Activated naive CD4-positive, alpha-beta T cell treated with anti-CD3 and anti-CD28 coated beads for 36 hours (primary cell): ENCODE data around the gene CFAP221. TPM values are rescaled to one million over a fixed set of nuclear protein-coding genes. Genes with fewer than 3 reads are reported as not detected.

Source experiments
- CTCF ChIA-PET: fragments of 350-600 bp; sonication (Branson Sonifier 250); formaldehyde crosslinking; loops from one replicate; lab custom pipeline; 2021; ENCODE audit warnings: antibody characterized with exemption; lab: Charles Lee
- DNase-seq: peaks from one replicate; pipeline ENCODE4 v3.0.0-alpha.2; 2020
- H3K27ac Mint-ChIP-seq: one replicate; pipeline ENCODE4 v1.8.0; 2021; ENCODE audit warnings: mild to moderate bottlenecking, mixed read lengths
- H3K27me3 Mint-ChIP-seq: one replicate; pipeline ENCODE4 v1.8.0; 2021; ENCODE audit warnings: low read depth, mixed read lengths
- H3K36me3 Mint-ChIP-seq: one replicate; pipeline ENCODE4 v1.8.0; 2021; ENCODE audit warnings: low read depth, mixed read lengths
- H3K4me1 Mint-ChIP-seq: one replicate; pipeline ENCODE4 v1.8.0; 2021; ENCODE audit warnings: low read depth, mixed read lengths
- H3K4me3 Mint-ChIP-seq: one replicate; pipeline ENCODE4 v1.8.0; 2021; ENCODE audit warnings: mild to moderate bottlenecking, moderate library complexity, mixed read lengths
- H3K9me3 Mint-ChIP-seq: one replicate; pipeline ENCODE4 v1.8.0; 2021; ENCODE audit warnings: mixed read lengths
- intact Hi-C: fragments of 100-400 bp; cut with micrococcal nuclease; formaldehyde crosslinking; loops from one replicate; pipeline ENCODE4 v1.15.1; 2023
- total RNA-seq, 2 experiments: library from RNA; stranded (reverse); gene quantifications; one replicate each; pipeline ENCODE4 v1.2.3, GENCODE V29; 2021

Gene CFAP221
- not detected for total RNA-seq

DNA sequence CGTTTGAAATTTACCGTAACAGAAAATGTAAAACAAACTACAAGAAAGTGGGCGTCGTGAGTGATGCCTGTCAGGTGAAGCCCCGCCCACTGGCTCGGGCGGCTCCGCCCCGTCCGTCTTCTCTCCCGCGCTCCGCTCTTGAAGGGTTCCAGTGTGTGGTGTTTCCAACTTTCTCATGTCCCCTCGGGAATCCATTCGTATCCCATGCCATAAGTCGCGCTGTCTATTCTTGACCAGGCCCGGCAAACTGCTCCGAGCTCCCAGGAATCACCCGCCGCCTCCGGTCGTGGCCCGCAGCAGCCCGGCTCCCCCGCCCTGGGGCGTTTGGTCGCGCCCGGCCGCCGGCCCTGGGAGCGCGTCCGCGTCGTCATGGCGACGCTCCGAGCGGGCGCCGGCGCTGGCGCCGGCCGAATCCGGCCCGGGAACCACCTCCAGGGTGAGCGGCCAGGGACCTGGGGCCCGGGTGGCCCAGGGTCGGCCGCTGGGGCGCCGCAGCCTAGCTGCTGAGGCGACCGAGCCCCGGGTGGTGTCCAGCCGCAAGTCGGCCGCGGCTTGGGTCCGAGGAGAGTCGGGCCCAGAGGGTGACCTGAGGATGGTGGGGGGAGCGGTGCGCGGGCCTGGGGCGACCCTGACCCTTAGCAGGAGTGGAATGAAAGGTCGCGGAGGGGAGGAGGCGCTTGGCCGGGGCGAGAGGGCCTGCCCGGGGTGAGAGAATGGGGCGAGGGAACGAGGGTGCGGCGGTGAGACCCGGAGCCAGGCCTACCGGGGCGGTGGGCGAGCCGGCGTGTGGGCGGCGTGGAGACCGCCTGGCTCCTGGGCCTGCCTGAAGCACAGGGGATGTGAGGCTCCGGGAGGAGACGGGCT lies at the start of gene CFAP221:
TSS of gene CFAP221 (plus strand) at position 375 of the 864 bp plus-strand sequence. CDS start 1,683 bp downstream, outside the sequence.
- H3K4me3 Mint-ChIP-seq: peak within 1 kb of the TSS; percentile 62
- CTCF ChIA-PET: no interaction called here
- no peak within 1 kb of the TSS for H3K27ac Mint-ChIP-seq
- H3K4me1 Mint-ChIP-seq: peaks cover 9% of the 10 kb centered on the region
- H3K36me3 Mint-ChIP-seq: no peaks in the 10 kb centered on the region
- peaks cover 51% of the 10 kb centered on the region for H3K27me3 Mint-ChIP-seq
- intact Hi-C loops: no loop called here
- peak; percentile 63 for DNase-seq
- H3K9me3 Mint-ChIP-seq: no peaks in the 10 kb centered on the region

DNA sequence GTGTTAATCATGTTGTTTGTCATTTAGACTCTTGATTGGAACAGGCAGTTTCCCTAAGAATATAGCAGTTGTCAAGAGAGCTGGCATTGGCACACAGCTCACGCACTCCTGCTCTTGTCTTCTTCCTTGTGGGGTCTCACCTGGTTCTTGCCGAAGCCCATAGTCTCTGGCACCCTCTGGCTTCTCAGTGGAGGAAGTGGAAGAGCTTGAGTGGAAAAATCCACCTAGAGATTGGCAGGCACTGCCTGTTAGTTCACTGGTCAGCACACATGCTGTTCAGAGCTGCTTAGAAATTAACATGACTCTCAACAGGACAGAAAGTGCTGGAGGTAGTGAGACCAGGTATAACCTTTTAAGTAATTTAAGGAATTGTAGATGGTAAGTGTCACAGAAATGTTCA lies 48.3 kb upstream of the CFAP221 start:
- intact Hi-C loops: no loop called here
- Mint-ChIP-seq H3K27ac (no peak overlapping the region), H3K4me3 (no peak overlapping the region), H3K4me1 (no peaks in the 10 kb centered on the region), H3K27me3 (peaks cover 24% of the 10 kb centered on the region), H3K36me3 (peaks cover 3% of the 10 kb centered on the region), H3K9me3 (peaks cover 16% of the 10 kb centered on the region)
- DNase-seq: no peak
- CTCF ChIA-PET: interaction anchor here (1.1 to 1.3 kb wide), 4 partner anchors 8 to 90 kb away, joined by 3 to 7 read pairs (median 4); no protein-coding TSS in a partner anchor

DNA sequence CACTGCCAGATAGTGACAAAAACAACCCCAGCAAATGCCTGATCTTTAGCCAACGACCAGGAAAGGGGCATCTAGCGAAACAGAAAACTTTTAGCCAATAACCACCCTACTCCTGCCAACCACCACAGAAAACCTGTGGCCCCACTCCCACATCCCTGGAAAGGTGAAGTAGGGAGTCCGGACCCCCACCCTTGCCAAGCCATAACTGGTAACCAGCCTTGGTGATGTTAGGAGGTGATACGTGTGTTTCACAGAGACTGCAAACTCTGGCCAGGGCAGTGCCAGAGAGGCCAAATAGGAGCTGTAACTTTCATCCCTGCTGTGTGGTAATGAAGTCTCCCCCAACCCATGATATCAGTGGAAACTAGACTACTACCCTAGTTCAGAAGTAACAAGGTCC lies 47.6 kb upstream of the CFAP221 start:
- DNase-seq: no peak
- Mint-ChIP-seq H3K4me1 (no peaks in the 10 kb centered on the region), H3K27me3 (peaks cover 29% of the 10 kb centered on the region), H3K9me3 (peaks cover 18% of the 10 kb centered on the region), H3K27ac (no peak overlapping the region), H3K4me3 (no peak overlapping the region), H3K36me3 (peaks cover 5% of the 10 kb centered on the region)
- intact Hi-C loops: no loop called here
- CTCF ChIA-PET: interaction anchor here (1.3 kb wide), 1 partner anchor 90 kb away, joined by 3 read pairs; no protein-coding TSS in a partner anchor

DNA sequence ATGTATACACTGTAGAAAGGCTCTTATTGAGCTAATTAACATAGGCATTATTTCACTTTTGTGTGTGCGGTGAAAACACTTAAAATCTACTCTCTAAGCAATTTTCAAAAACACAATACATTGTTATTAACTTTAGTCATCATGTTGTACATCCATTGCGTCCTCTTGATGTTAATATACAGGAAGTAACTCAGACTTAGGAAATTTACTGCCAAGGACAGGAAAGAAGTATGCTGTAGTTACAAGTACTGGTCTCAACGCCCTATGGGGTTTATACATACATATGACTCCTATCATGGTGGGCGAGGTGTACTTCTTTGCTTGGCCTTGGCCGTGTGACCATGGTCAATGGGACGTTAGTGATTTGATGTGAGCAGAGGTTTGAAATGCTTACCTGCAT lies 35.5 kb upstream of the CFAP221 start:
- Mint-ChIP-seq H3K36me3 (no peaks in the 10 kb centered on the region), H3K4me1 (no peaks in the 10 kb centered on the region), H3K9me3 (no peaks in the 10 kb centered on the region), H3K27me3 (peaks cover 8% of the 10 kb centered on the region), H3K27ac (no peak overlapping the region), H3K4me3 (no peak overlapping the region)
- CTCF ChIA-PET: no interaction called here
- intact Hi-C loops: no loop called here
- DNase-seq: no peak

DNA sequence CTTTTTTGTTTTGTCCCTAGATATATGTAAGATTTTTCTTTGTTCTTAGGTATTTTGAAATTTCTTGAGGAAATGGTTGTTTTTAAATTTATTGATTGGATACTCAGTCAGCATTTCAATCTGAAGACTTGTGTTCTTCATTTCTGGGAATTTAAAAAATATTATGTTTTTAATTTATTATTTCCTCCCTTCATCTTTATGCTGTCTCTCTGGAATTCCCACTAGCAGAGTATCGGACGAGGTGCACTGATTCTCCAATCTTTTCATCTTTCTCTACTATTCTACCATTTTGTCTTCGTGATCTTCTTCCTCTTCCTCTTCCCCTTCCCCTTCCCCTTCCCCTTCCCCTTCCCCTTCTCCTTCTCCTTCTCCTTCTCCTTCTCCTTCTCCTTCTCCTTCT lies 32.3 kb upstream of the CFAP221 start:
- Mint-ChIP-seq H3K4me3 (no peak overlapping the region), H3K36me3 (no peaks in the 10 kb centered on the region), H3K27me3 (peaks cover 16% of the 10 kb centered on the region), H3K4me1 (no peaks in the 10 kb centered on the region), H3K27ac (no peak overlapping the region), H3K9me3 (no peaks in the 10 kb centered on the region)
- CTCF ChIA-PET: no interaction called here
- DNase-seq: no peak
- intact Hi-C loops: loop anchor here (10.0 kb wide), 1 partner anchor 133 kb away; no protein-coding TSS in a partner anchor

DNA sequence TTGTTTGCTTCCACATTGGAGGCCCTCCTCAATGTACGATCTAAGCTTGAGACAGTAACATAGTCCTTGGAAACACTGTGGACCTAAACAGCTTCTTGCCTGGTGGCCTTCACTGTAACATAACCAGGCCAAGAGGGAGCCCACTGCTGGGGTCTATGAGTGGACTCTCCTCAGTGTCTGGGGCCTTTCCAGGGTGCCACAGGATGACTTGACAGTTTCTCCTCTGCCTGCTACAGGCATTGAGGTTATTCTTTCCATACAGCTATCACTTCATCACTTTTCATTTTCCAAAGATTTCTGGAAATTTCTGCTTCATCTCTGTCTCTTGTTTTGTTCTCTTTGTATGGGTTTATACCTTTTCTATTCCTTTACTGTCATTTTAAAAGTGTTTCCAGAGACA lies 31.3 kb upstream of the CFAP221 start:
- no peak overlapping the region for H3K4me3 Mint-ChIP-seq
- CTCF ChIA-PET: no interaction called here
- intact Hi-C loops: loop anchor here (10.0 kb wide), 1 partner anchor 132 kb away; no protein-coding TSS in a partner anchor
- no peaks in the 10 kb centered on the region for H3K9me3 Mint-ChIP-seq
- H3K27me3 Mint-ChIP-seq: peaks cover 14% of the 10 kb centered on the region
- H3K27ac Mint-ChIP-seq: no peak overlapping the region
- no peaks in the 10 kb centered on the region for H3K4me1 Mint-ChIP-seq
- DNase-seq: no peak
- H3K36me3 Mint-ChIP-seq: no peaks in the 10 kb centered on the region

DNA sequence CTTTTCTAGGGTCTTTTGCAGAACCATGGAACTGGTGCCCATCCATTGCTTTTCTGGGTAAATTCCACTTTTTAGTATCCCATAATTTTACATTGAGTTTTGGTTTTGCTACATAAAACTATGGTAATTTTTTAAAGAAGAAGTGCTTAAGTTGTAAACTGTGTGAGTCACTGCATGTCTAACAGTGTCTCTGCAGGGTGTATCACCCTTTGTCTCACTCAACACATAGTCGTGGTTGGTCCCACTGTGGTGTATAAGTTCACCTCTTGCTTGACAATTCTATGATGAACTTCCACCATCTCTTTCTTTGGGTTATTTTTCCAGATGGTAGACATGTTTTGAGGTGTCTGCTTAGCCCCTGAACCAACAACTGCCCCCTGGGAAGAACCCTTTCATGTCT lies 30.4 kb upstream of the CFAP221 start:
- Mint-ChIP-seq H3K27ac (no peak overlapping the region), H3K4me1 (no peaks in the 10 kb centered on the region), H3K9me3 (no peaks in the 10 kb centered on the region), H3K4me3 (no peak overlapping the region), H3K36me3 (no peaks in the 10 kb centered on the region), H3K27me3 (peaks cover 20% of the 10 kb centered on the region)
- CTCF ChIA-PET: no interaction called here
- intact Hi-C loops: loop anchor here (10.0 kb wide), 1 partner anchor 131 kb away; no protein-coding TSS in a partner anchor
- no peak for DNase-seq

DNA sequence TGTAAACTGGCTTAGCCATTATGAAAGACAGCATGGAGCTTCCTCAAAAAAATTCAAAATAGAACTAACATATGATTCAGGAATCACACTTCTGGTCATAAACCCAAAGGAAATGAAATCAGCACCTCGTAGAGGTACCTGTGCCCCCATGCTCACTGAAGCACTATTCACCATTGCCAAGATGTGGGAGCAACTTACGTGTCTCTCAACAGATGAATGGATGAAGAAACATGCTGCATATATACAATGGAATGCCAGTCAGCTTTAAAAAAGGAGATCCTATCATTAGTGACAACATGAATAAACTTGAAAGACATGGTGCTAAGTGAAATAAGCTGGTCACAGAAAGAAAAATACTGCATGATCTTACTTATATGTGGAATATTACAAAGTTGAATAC lies 28.1 kb upstream of the CFAP221 start:
- Mint-ChIP-seq H3K9me3 (no peaks in the 10 kb centered on the region), H3K4me1 (no peaks in the 10 kb centered on the region), H3K27me3 (peaks cover 20% of the 10 kb centered on the region), H3K27ac (no peak overlapping the region), H3K36me3 (no peaks in the 10 kb centered on the region), H3K4me3 (no peak overlapping the region)
- no peak for DNase-seq
- intact Hi-C loops: loop anchor here (10.0 kb wide), 1 partner anchor 129 kb away; no protein-coding TSS in a partner anchor
- CTCF ChIA-PET: no interaction called here

DNA sequence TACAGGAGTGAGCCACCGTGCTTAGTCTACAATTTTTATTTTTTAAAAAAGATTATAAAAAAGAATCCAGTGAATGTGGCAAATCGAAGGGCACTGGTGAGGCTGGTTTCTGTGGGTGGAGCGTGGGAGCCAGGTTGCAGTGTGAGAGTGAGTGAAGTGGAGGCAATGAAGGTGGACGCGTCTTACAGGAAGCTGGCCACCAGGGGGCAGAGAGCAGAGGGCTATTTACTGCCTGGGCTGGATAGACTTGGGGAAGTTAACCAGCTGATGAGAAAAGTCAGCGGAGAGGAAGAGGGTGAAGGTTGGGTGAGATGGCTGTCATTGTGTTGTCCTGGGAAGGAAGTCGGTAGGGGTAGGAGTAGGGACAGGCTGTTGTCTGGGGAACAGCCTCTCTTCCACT lies 26.8 kb upstream of the CFAP221 start:
- CTCF ChIA-PET: interaction anchor here (0.6 to 1.0 kb wide), 3 partner anchors 24 to 1708 kb away, joined by 3 to 5 read pairs (median 4); no protein-coding TSS in a partner anchor
- intact Hi-C loops: loop anchor here (1.0 to 10.0 kb wide), 3 partner anchors 127 to 658 kb away; no protein-coding TSS in a partner anchor
- peak; percentile 60 for DNase-seq

DNA sequence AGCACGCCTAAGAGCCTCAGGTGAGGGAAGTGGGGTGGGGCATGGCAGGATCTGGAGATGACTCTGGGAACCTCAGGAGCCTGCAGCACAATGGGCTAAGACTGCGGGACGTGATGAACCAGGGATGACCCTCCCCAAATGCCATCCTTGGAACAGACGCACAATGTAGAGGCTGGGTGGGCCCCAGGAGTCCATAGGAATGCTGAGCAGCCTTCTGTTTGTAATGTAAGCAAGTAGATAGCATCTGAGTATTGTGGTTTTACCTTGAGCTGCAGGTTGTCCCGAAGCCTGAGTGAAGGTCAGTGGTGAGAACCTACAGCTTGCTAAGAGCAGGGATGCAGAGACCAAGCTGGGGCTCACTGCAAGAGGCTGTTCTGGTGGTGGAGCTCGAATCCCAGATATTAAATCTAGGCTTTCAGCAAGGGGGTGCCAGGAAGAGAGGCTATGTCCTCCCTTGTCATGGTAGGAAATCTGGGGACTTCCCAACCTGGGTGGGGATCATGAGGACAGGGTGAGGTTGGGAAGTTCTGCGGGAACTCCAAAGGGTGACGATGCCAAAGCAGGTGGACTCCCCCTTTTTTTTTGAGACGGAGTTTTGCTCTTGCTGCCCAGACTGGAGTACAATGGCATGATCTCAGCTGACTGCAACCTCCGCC lies 25.7 kb upstream of the CFAP221 start:
- peaks cover 30% of the 10 kb centered on the region for H3K27me3 Mint-ChIP-seq
- H3K27ac Mint-ChIP-seq: no peak overlapping the region
- CTCF ChIA-PET: no interaction called here
- H3K4me3 Mint-ChIP-seq: no peak overlapping the region
- no peaks in the 10 kb centered on the region for H3K9me3 Mint-ChIP-seq
- no peaks in the 10 kb centered on the region for H3K36me3 Mint-ChIP-seq
- intact Hi-C loops: loop anchor here (10.0 kb wide), 1 partner anchor 126 kb away; no protein-coding TSS in a partner anchor
- no peaks in the 10 kb centered on the region for H3K4me1 Mint-ChIP-seq
- no peak for DNase-seq

More for the DNA sequence above, 26.8 kb upstream of the CFAP221 start:
- H3K4me3 Mint-ChIP-seq: no peak overlapping the region
- peaks cover 25% of the 10 kb centered on the region for H3K27me3 Mint-ChIP-seq
- H3K27ac Mint-ChIP-seq: no peak overlapping the region
- no peaks in the 10 kb centered on the region for H3K36me3 Mint-ChIP-seq
- H3K9me3 Mint-ChIP-seq: no peaks in the 10 kb centered on the region
- no peaks in the 10 kb centered on the region for H3K4me1 Mint-ChIP-seq

DNA sequence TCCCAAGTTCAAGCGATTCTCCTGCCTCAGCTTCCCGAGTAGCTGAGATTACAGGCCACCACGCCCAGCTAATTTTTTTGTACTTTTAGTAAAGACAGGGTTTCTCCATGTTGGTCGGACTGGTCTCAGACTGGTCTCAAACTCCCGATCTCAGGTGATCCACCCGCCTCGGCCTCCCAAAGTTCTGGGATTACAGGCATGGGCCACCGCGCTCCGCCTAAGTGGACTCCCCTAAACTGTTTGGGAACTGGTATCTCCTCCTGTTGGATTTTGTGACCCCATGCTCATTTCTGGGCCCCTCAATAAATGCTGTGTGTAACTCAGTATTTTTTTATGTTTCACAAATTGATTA lies 25.2 kb upstream of the CFAP221 start:
- Mint-ChIP-seq H3K9me3 (no peaks in the 10 kb centered on the region), H3K36me3 (no peaks in the 10 kb centered on the region), H3K27me3 (peaks cover 33% of the 10 kb centered on the region), H3K27ac (no peak overlapping the region), H3K4me3 (no peak overlapping the region), H3K4me1 (peaks cover 2% of the 10 kb centered on the region)
- intact Hi-C loops: loop anchor here (10.0 kb wide), 1 partner anchor 126 kb away; no protein-coding TSS in a partner anchor
- no peak for DNase-seq
- CTCF ChIA-PET: no interaction called here

DNA sequence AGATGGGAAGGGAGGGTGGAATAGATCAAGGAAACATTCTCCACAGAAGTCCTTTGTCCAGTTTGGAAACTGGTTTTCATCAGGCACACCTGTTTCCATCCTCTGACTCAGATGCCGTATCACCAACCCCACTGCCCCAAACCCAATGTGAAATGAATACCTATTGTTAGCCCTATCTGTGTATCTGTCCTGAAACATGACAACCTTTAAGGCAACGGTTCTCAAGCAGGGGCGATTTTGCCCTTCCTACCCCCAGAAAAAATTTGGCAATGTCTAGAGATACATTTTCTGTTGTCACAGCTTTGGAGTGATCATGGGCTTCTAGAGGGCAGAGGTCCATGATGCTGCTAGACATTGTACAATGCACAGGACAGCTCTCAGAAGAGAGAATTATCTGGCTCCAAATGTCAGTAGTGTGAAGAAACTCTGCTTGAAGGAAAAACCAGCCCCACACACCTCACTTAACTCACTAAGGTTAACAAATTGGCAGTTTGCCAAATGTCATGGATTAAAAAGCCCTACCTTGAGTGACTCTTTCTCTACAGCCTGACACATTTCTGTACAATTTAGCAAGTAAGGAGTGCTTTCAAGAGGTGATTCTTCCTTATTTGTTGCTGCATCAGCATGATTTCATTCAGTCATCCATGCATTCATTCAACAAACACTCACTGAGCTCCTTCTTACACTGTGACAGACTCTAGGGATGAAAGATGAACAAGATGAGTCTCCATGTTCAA lies 23.4 kb upstream of the CFAP221 start:
- Mint-ChIP-seq H3K27ac (no peak overlapping the region), H3K36me3 (no peaks in the 10 kb centered on the region), H3K27me3 (peaks cover 43% of the 10 kb centered on the region), H3K4me3 (no peak overlapping the region), H3K4me1 (peaks cover 2% of the 10 kb centered on the region), H3K9me3 (no peaks in the 10 kb centered on the region)
- CTCF ChIA-PET: no interaction called here
- intact Hi-C loops: no loop called here
- DNase-seq: no peak
